ENCODE data around the gene NSD2.

The NSD2 gene

DNA sequence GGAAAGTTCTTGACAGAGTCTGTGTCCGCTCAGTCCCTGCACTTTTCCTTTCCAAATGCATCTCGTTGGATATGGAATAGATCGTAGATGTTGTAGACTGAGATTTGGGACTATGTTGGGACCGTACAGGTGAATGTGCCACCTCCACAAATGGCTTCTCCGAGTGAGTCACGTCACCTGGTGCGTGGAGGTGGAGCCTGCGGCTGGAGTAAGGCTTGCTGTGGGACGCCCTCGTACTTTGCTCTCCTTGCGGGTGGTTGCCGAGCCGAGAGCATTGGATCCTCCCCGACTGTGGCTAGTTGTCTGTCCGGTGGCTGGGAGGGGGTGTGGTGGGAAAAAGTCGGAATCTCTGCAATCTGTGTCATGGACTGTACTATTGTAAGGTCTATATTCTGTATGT lies 77.0 kb downstream of the NSD2 start:
- H3K27me3 ChIP-seq (ENCODE audit: insufficient read depth, poor library complexity, severe bottlenecking): no peaks in the 10 kb centered on the region
- no peak for DNase-seq (ENCODE audit: low read depth in 1 of 2, low spot score in 1 of 2)
- TF ChIP-seq, protein P1, sequence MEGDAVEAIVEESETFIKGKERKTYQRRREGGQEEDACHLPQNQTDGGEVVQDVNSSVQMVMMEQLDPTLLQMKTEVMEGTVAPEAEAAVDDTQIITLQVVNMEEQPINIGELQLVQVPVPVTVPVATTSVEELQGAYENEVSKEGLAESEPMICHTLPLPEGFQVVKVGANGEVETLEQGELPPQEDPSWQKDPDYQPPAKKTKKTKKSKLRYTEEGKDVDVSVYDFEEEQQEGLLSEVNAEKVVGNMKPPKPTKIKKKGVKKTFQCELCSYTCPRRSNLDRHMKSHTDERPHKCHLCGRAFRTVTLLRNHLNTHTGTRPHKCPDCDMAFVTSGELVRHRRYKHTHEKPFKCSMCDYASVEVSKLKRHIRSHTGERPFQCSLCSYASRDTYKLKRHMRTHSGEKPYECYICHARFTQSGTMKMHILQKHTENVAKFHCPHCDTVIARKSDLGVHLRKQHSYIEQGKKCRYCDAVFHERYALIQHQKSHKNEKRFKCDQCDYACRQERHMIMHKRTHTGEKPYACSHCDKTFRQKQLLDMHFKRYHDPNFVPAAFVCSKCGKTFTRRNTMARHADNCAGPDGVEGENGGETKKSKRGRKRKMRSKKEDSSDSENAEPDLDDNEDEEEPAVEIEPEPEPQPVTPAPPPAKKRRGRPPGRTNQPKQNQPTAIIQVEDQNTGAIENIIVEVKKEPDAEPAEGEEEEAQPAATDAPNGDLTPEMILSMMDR (IDR thresholded peaks at IDR 0.05; ENCODE audit: insufficient read depth, low read length): no peak
- TF ChIP-seq POLR2AphosphoS5 (IDR thresholded peaks at IDR 0.05; ENCODE audit: low read depth) (no peak), SPI1 (IDR thresholded peaks at IDR 0.05; ENCODE audit: borderline replicate concordance, low read depth) (no peak), REST (IDR thresholded peaks at IDR 0.05; ENCODE audit: insufficient replicate concordance, low read depth) (no peak), GABPA (IDR thresholded peaks at IDR 0.05; ENCODE audit: low read depth) (no peak)
- H3K4me3 ChIP-seq (replicated peaks; ENCODE audit: insufficient read depth, low read length): no peak overlapping the region
- H3K27ac ChIP-seq (replicated peaks): no peak overlapping the region

DNA sequence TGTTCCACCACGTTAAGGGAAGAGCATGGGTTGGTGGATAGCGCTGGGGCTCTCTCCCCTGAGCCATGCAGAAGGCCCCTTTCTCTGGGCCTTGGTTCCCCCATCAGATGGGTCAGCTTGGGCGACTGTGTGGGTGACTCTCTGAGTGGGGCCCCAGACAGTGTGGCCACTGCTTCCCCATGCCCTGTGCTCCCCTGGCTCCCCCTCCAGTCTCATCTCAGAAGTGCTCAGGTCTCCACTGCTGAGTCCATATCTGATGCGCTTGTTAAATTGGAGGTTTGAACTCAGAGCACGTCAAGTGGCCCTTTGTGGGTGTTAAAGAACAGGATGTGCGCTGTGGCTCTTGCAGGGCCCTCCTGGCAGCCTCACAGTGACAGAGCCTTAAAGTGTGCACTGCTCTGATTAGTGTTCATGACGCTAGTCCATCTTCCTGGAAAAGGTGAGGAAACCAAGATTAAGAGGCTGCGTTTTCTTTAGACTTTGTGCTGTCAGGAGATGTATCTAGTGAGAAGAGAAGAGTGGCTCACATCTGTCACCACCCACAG lies 77.8 kb downstream of the NSD2 start:
- TF ChIP-seq SPI1 (IDR thresholded peaks at IDR 0.05; ENCODE audit: borderline replicate concordance, low read depth) (no peak), GABPA (IDR thresholded peaks at IDR 0.05; ENCODE audit: low read depth) (no peak), POLR2AphosphoS5 (IDR thresholded peaks at IDR 0.05; ENCODE audit: low read depth) (no peak), REST (IDR thresholded peaks at IDR 0.05; ENCODE audit: insufficient replicate concordance, low read depth) (no peak)
- TF ChIP-seq, protein P1 (IDR thresholded peaks at IDR 0.05; ENCODE audit: insufficient read depth, low read length): no peak
- no peak for DNase-seq (ENCODE audit: low read depth in 1 of 2, low spot score in 1 of 2)
- Histone ChIP-seq H3K4me3 (replicated peaks; ENCODE audit: insufficient read depth, low read length) (no peak overlapping the region), H3K27ac (replicated peaks) (no peak overlapping the region), H3K27me3 (ENCODE audit: insufficient read depth, poor library complexity, severe bottlenecking) (no peaks in the 10 kb centered on the region)

DNA sequence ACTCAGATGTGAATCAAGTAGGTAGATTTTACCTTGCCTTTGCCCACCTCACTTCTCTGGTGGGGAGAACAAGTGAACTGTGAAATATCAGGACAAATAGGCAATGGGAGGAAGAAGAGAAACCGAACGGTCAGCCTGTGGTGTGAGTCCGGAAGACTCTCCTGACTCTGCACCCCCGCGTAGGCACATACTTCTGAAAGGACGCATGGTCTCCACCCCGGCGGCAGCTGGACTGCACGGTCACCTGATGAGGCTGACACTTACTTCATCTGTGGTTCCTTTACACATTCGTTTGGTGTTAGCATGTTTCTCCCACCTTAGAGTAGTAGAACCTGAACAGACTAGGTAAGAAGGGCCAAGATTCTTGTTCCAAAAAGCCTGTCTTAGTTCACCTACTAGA lies 79.2 kb downstream of the NSD2 start:
- TF ChIP-seq SPI1 (IDR thresholded peaks at IDR 0.05; ENCODE audit: borderline replicate concordance, low read depth): no peak
- TF ChIP-seq, protein P1 (IDR thresholded peaks at IDR 0.05; ENCODE audit: insufficient read depth, low read length): no peak
- no peak for TF ChIP-seq REST (IDR thresholded peaks at IDR 0.05; ENCODE audit: insufficient replicate concordance, low read depth)
- TF ChIP-seq POLR2AphosphoS5 (IDR thresholded peaks at IDR 0.05; ENCODE audit: low read depth): no peak
- TF ChIP-seq GABPA (IDR thresholded peaks at IDR 0.05; ENCODE audit: low read depth): no peak
- Histone ChIP-seq H3K4me3 (replicated peaks; ENCODE audit: insufficient read depth, low read length) (no peak overlapping the region), H3K27ac (replicated peaks) (no peak overlapping the region), H3K27me3 (ENCODE audit: insufficient read depth, poor library complexity, severe bottlenecking) (no peaks in the 10 kb centered on the region)
- no peak for DNase-seq (ENCODE audit: low read depth in 1 of 2, low spot score in 1 of 2)
